Posterior cingulate gyrus (tissue), 11 donors: Measurements from ENCODE around the gene CLEC3B.
"Not testable (repeated sequence)": the region's sequence is repeated elsewhere in the genome, so short reads cannot be mapped to it uniquely, and the experiment has no call there.

Experiments
- DNase-seq, 10 donors: peaks; one replicate each; pipeline versions ENCODE4 v3.0.0 to v3.0.0-alpha.2; 2020 to 2021; ENCODE audit warnings: mixed read lengths in 3 of 10
- intact Hi-C: fragments of 100-400 bp; cut with DNase I; formaldehyde crosslinking; loops from one replicate; pipeline ENCODE4 v1.15.1; 2023

CLEC3B gene, protein sequence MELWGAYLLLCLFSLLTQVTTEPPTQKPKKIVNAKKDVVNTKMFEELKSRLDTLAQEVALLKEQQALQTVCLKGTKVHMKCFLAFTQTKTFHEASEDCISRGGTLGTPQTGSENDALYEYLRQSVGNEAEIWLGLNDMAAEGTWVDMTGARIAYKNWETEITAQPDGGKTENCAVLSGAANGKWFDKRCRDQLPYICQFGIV

GRCh38 chr3:45026038-45026437 lies at the start of gene CLEC3B:
Gene CLEC3B (plus strand): TSS chr3:45026303. CDS start chr3:45026363, 60 bp downstream.
- intact Hi-C loops: no loop called here
- peak in 2 of 10 donors; percentile 83 to 84 for DNase-seq

GRCh38 chr3:44981220-44981619 lies 44.9 kb upstream of the CLEC3B start:
- intact Hi-C loops: no loop called here

DNA sequence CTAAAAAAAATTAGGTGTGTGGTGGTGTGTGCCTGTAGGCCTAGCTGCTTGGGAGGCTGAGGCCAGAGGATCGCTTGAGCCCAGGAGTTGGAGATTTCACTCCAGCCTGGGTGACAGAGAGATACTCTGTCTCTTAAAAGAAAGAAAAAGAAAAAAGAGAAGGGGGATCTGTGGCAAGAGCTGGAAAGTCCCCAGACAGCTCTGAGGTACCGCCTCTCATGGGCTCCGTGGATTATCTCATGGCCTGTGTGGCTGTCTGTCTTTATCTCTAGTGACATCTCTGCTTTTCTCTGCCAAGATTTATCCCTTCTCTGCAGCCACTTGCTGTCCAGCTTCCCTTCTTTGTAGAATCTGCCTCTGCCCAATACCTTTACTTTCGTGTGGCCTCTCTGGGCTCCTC lies 44.4 kb upstream of the CLEC3B start:
- intact Hi-C loops: no loop called here
- no peak for DNase-seq

More at GRCh38 chr3:44981220-44981619, 44.9 kb upstream of the CLEC3B start:
- no peak for DNase-seq

DNA sequence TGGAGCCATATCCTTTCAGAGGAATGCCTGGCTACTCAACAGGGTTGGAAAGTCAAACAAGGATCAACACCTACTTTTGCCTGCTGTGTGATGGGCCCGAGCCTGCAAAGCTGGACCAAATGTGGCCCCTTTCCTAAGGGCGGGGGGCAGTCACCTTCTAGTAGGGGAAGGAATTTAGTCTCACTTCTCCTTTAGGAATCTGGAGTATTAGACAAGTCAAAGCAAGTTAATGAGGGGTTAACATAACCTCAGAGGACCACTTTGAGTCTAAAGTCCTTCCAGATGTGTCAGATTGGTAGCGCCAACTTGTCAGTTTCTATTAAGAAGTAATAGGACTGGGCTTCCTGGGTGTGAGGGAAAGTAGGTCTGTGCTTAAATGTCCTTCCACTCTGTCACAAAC lies 43.3 kb upstream of the CLEC3B start:
- intact Hi-C loops: no loop called here
- DNase-seq: no peak

DNA sequence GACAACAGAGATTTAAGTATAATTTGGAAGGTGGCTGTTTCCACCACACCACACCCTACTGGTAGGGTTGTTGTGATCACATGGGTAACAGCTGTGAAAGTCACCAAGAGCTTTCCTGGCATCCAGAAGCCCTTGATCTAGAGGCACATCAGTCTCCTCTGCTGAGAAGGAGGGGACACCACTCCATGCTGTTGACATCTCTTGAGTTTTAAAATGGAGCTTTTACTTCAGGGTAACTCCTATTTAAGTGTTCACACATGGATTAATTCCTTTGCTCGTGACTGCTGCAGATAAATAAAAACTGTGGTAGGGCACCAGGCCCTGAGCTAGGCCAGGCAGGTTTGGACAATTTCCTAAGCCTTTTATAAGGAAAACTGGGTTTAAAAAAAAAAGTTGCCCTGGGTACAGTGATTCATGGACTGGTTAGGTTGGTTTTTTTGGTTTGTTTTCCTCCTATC lies 42.6 kb upstream of the CLEC3B start:
- no peak for DNase-seq
- intact Hi-C loops: no loop called here

DNA sequence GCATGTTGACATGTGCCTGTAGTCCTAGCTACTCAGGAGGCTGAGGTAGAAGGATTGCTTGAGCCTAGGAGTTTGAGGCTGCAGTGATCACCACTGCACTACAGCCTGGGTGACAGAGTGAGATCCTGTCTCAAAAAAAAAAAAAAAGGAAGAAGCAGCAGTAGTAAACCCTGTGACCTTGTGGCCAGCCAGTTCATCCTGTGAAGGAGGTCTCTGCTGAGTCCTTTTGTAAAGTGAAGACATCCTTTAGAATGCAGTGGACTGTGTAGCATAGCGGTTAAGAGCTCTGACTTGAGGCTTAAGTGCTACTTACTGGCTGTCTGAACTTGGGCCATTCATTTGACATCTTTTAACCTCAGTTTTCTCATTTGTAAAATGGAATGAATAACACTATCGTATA lies 41.8 kb upstream of the CLEC3B start:
- DNase-seq: no peak
- intact Hi-C loops: no loop called here

GRCh38 chr3:44986330-44986729 lies 39.8 kb upstream of the CLEC3B start:
- DNase-seq: not testable (repeated sequence)

DNA sequence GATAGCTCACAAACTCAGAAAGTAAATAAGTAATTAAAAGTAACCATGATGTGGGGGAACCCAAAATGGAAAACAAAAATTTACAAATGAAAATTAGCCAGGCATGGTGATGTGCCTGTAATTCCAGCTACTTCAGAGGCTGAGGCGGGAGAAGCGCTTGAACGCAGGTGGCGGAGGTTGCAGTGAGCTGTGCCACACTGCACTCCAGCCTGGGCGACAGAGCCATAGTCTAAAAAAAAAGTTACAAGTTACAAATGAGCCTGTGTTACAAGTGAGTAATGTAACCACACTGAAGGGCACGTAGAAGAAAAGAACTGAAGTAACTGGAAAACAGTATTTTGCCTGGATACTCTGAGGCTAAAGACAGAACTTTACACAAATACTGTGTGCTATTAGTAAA lies 38.8 kb upstream of the CLEC3B start:
- DNase-seq: no peak
- intact Hi-C loops: no loop called here

More at GRCh38 chr3:44986330-44986729, 39.8 kb upstream of the CLEC3B start:
- intact Hi-C loops: not testable (repeated sequence)

DNA sequence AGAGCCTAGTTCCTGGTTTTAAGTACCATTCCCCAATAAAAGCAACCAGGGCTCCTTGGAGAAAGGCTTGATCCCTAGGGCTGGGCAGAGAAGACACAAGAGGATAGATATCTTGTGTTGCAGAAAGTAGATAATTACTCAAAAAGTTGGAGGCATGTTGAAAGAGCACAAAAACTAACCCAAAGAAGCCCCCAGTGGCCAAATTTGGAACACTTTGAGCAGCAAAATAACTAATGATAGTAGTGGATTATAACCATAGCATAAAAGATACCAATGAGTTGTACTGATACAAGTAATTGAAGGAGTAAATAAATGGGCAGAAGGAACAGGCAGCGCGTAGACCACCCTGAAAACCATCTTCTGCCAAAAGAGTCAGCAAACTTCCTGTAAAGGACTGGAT lies 38.0 kb upstream of the CLEC3B start:
- no peak for DNase-seq

DNA sequence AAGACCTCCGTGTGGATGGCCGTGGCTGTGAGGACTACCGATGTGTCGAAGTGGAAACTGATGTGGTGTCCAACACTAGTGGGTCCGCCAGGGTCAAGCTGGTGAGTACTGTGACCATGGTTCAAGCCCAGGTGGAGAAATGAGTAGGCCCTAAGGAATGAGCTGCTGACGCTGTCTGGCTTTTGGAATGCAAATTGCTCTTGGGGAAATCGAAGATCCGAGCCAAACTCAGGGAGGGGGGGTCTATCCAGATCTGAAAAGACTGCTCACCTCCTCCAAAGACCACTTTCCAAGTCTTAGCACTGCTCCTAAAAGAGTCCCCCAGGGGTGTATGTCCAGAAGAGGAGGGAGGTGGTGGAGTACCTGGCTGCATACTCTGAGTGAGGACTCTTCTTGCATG lies 37.0 kb upstream of the CLEC3B start:
- DNase-seq: no peak
- intact Hi-C loops: no loop called here

More for the DNA sequence above, 38.0 kb upstream of the CLEC3B start:
- intact Hi-C loops: no loop called here

- intact Hi-C loops: no loop called here
- no peak for DNase-seq
Measured at GRCh38 chr3:44989636-44990373, 36.3 kb upstream of the CLEC3B start.

- intact Hi-C loops: no loop called here
- DNase-seq: no peak
Measured at GRCh38 chr3:44991326-44991725, 34.8 kb upstream of the CLEC3B start.

DNA sequence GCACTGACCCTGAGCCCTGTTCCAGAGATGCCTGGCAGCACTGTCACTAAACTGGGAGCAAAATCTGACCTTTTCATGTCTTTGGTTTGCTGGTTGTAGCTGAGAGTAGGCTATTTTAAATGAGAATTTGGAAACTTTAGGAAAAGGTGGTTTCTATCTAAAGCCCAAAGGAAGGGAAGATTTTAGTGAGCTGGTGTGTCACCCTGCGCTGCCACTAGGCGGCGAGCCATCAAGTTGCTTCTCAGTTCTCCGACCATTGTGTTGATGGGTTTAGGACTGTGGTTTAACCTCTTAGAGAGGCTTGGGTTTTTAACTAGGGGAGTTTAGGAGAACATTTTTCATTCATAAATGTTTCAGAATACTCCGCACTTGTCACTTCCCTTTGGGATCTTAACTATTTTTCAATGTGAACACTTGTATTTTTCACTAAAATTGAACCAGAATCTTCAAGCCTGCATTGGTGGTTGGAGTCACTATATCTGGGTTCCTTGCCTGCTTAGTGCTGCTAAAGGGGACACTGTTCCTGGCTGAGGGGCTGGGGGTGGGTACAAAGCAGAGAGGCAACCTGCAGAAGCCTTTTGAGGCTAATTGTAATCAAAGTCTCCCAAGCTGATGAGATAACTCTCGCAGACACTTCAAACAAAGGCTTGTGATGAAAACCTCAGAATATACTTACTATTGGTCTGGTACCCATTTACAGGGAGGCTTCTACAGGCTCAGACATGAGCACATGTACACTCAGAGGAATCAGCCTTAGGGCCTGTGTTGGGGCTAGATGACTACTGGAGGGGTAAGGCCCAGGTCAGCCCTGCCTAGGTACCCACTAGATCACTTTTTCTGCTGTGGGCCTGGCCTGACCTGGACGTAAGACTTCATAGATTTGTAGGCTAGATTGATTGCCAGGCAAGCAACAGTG lies 33.3 kb upstream of the CLEC3B start:
- no peak for DNase-seq
- intact Hi-C loops: no loop called here

DNA sequence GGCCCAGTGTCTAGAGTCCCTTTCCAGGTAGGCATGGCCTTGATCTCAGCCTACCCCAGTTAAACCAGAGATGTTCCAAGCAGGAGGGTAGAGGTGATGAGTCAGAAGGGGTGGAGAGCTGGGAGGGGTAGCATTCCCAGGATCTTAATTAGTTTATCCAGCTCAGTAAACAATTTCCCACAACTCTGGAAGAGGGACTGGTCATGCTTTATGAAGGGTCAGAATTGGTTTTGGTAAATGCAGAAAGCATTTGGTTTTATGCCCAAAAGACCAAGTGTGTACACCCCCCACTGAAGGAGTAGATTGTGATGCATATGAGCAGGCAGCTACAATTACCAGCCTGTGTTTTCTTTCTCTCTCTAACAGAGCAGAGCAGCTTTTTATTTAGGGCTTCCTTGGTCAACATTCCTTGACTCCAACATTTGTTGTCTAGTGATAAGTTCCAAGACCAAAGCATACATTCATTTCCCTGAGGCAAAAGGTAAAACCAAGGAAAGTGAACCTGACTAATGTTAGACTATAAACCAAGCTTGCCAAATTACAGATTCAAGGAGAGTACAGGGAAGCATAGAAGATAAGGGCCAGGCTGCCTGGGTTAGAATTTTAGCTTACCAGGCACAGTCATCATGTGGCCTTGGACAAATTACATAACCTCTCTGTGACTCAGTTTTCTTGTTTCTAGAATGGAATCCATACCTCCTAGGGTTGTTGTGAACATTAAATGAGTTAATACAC lies 32.5 kb upstream of the CLEC3B start:
- no peak for DNase-seq
- intact Hi-C loops: no loop called here

DNA sequence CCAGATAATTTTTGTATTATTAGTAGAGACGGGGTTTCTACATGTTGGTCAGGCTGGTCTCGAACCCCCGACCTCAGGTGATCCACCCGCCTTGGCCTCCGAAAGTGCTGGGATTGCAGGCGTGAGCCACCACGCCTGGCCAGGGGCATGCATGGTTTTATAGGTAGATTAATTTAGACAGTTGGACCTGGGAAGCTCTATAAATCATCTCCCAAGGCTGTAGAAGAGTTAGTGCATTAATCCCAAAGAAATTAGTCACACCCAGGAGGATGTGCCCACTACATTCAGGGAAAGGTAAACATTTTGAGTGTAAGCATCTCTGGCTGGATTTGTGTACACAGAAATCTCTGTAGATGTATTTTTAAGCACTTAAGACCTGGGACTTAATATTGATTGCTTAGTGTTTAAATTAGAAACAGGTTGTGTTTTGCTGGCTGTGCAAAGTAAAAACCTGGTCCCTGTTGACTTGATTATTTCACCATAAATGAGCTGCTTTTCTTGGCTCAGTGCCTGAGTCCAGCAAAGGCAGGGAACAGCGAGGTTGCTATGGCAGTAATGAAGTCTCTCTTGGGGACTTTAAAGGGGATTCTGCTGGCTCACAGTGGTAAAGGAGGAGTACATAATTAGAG lies 30.8 kb upstream of the CLEC3B start:
- DNase-seq: peak in 1 of 10 donors; percentile 17
- intact Hi-C loops: no loop called here

GRCh38 chr3:44996556-44996969 lies 29.5 kb upstream of the CLEC3B start:
- DNase-seq: no peak
- intact Hi-C loops: no loop called here

DNA sequence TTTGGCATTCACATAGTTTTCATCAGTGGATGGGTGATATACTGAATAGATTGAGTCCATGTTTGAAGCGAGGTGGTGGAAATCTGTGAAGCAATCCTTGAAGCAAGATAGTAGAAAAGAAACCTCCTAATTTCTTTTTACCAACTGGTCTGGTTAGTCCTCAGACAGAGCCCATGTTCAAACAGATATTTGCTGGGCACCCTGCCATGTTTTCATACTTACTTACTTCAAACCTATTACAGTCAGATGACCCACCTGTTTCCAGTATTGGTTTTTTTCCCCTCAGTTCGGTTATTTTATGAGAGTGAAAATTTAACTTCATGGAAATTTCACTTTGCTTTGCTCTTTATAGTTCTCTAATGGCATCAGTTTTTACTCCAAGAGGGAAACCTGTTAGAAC lies 26.3 kb upstream of the CLEC3B start:
- intact Hi-C loops: no loop called here
- no peak for DNase-seq

DNA sequence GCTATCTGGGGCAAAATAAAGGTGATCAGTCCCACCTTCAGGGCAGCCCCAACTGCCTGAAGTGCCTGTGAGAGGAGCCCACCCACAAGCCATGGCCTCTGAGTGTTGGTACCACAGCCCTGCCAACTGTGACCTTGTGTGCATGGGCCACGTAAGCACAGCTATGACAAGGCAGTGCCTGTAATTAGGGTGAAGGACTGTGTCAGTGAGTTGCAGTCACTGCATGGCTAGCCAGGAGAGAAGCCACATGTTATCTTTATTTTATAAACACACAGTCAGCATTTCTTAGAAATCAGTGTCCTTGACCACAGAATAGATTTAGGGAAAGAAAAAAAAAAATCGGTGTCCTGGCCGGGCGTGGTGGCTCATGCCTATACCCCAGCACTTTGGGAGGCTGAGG lies 25.3 kb upstream of the CLEC3B start:
- no peak for DNase-seq
- intact Hi-C loops: no loop called here

DNA sequence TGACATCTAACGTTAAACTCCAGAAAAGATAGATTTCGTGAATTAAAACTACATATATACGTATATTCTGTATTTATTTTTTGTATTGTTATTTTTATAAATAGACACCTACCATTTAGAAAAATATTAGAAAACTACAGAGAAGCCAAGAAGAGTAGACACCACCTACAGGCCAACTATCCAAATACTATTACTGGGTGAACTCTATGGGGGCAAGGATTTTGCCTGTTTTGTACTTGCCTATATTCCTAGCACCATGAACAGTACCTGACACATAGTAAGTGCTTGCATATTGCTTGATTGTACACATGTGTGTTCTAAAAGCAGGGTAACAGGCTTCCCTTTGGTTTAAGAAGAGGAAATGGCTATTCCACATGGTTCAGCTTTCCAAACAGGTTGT lies 24.4 kb upstream of the CLEC3B start:
- intact Hi-C loops: no loop called here
- no peak for DNase-seq

DNA sequence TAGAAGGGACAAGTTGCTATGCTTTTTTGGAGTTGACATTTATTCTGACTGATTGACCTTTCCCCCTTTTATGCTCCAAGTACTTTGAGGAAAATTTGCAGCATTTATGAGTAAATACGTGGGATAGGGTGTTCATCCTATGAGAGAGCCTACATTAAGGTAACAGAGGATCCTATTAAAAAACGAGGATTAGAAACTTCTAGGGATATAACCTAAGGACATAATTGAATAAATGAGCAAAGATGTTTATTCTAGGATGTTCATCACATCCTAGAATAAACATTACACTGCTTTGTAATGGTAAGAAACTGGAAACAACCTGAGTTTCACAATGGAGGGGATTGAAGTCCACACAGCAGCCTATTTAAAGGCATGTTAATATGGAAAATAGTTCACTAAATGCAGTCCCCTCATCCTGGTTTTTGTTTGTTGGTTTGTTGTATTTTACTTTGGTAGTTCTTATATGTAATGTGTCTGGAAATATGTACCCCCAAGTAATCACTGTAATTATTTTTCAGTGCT lies 23.9 kb upstream of the CLEC3B start:
- intact Hi-C loops: no loop called here

More for the DNA sequence above, 23.9 kb upstream of the CLEC3B start:
- DNase-seq: no peak
